Natural killer cell (primary cell): ENCODE measurements around the gene HDGFL3. TPM values are rescaled to one million over a fixed set of nuclear protein-coding genes. Genes with fewer than 3 reads are reported as not detected.
A peak's percentile ranks its signal among the peaks of the same experiment; 100 is the strongest.

Experiments used
- ATAC-seq, 3 donors: fragments of 150-1000 bp in 2 of 3; fragments of 200-7000 bp in 1 of 3; cut with Tn5 transposase; 1 replicate in 1 of 3; 2 replicates in 2 of 3; pipeline ENCODE4 v1.10.0; 2021; ENCODE audit warnings: mild to moderate bottlenecking in 2 of 3, moderate library complexity in 2 of 3
- DNase-seq, 2 donors: peaks; one replicate each; pipeline versions ENCODE4 v3.0.0 to v3.0.0-alpha.2; 2013 to 2021; ENCODE audit warnings: mixed read lengths in 1 of 2
- H3K27ac ChIP-seq: one replicate; pipeline ENCODE4 v1.5.1; 2013; ENCODE audit warnings: mild to moderate bottlenecking, low read length
- H3K27me3 ChIP-seq: one replicate; pipeline ENCODE4 v1.6.1; 2013; ENCODE audit warnings: low read length; ENCODE audit not compliant: control insufficient read depth, insufficient read depth
- H3K36me3 ChIP-seq: one replicate; pipeline ENCODE4 v1.6.1; 2013; ENCODE audit warnings: low read length; ENCODE audit not compliant: control insufficient read depth, insufficient read depth
- H3K4me1 ChIP-seq: one replicate; pipeline ENCODE4 v1.6.1; 2013; ENCODE audit warnings: low read length; ENCODE audit not compliant: control insufficient read depth, insufficient read depth
- H3K4me3 ChIP-seq: one replicate; pipeline ENCODE4 v1.5.1; 2013; ENCODE audit warnings: low read length
- H3K9me3 ChIP-seq: one replicate; pipeline ENCODE4 v1.6.1; 2013; ENCODE audit warnings: low read length; ENCODE audit not compliant: control insufficient read depth, insufficient read depth
- H3K27ac Mint-ChIP-seq, 2 donors: one replicate each; pipeline ENCODE4 v1.8.0; 2022; ENCODE audit warnings: mild to moderate bottlenecking in 2 of 2, mixed read lengths in 2 of 2, moderate library complexity in 1 of 2
- H3K27me3 Mint-ChIP-seq, 2 donors: one replicate each; pipeline ENCODE4 v1.8.0; 2022; ENCODE audit warnings: low read depth in 2 of 2, mixed read lengths in 2 of 2
- H3K36me3 Mint-ChIP-seq: one replicate; pipeline ENCODE4 v1.8.0; 2022; ENCODE audit warnings: mixed read lengths
- H3K4me1 Mint-ChIP-seq, 2 donors: one replicate each; pipeline ENCODE4 v1.8.0; 2022; ENCODE audit warnings: mixed read lengths in 2 of 2
- H3K4me3 Mint-ChIP-seq: one replicate; pipeline ENCODE4 v1.8.0; 2022; ENCODE audit warnings: mild to moderate bottlenecking, moderate library complexity, mixed read lengths
- H3K9me3 Mint-ChIP-seq, 2 donors: one replicate each; pipeline ENCODE4 v1.8.0; 2022; ENCODE audit warnings: mixed read lengths in 2 of 2
- WGBS: methylation state at CpG from one replicate; pipeline ENCODE4 v1.1.7; 2013; ENCODE audit warnings: missing lambda C conversion rate; ENCODE audit not compliant: insufficient coverage; 5-methylcytosine and 5-hydroxymethylcytosine counted together
- intact Hi-C: fragments of 100-400 bp; cut with micrococcal nuclease; formaldehyde crosslinking; loops from one replicate; pipeline ENCODE4 v1.14.2; 2022
- total RNA-seq, 4 donors: library from RNA; stranded (reverse); fragments of 120-200 nt in 1 of 4; gene quantifications; one replicate each; pipeline versions ENCODE4 v1.2.3 to v1.2.4, GENCODE V29; 2013 to 2022
- TF ChIP-seq, protein P1 (sequence below): fragments of 200-600 bp; IDR thresholded peaks from one replicate; pipeline ENCODE4 v1.8.0; 2022; ENCODE audit warnings: antibody characterized with exemption

Gene HDGFL3
- total RNA-seq, 3 donors from 2014 or later (not counting 1 experiment from before 2014, with no cell fraction given), result 13.0 to 25.3 (median 21.4) TPM

DNA sequence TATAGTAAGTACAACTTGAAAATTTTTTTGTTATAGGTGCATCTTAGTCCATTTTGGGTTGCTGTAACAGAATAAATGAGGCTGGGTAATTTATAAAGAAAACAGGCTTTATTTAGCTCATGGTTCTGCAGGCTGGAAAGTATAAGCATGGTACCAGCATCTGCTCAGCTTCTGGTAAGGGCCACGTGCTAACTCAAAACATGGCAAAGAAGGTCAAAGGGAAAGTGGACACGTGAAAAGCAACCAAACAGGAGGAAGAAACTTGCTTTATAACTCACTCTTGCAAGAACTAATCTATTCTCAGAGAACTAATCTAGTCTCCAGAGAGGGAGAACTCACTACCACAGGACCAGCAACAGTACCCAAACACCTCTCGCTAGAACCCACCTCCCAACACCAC, 9.1 kb downstream of the HDGFL3 start:
- Histone ChIP-seq H3K27me3 (no peaks in the 10 kb centered on the region), H3K36me3 (no peaks in the 10 kb centered on the region), H3K27ac (no peak overlapping the region), H3K4me3 (no peak overlapping the region), H3K9me3 (no peaks in the 10 kb centered on the region), H3K4me1 (peaks cover 14% of the 10 kb centered on the region)
- no peaks in the 10 kb centered on the region for H3K9me3 Mint-ChIP-seq
- DNase-seq (no peak), ATAC-seq (no peak)
- peaks cover 14 to 32% of the 10 kb centered on the region in 2 donors for H3K4me1 Mint-ChIP-seq
- H3K36me3 Mint-ChIP-seq, result no peaks in the 10 kb centered on the region
- intact Hi-C loops, result no loop called here
- no peaks in the 10 kb centered on the region for H3K27me3 Mint-ChIP-seq
- 63% methylated on average over 2 of the region's 3 CpGs for WGBS
- TF ChIP-seq, protein P1, sequence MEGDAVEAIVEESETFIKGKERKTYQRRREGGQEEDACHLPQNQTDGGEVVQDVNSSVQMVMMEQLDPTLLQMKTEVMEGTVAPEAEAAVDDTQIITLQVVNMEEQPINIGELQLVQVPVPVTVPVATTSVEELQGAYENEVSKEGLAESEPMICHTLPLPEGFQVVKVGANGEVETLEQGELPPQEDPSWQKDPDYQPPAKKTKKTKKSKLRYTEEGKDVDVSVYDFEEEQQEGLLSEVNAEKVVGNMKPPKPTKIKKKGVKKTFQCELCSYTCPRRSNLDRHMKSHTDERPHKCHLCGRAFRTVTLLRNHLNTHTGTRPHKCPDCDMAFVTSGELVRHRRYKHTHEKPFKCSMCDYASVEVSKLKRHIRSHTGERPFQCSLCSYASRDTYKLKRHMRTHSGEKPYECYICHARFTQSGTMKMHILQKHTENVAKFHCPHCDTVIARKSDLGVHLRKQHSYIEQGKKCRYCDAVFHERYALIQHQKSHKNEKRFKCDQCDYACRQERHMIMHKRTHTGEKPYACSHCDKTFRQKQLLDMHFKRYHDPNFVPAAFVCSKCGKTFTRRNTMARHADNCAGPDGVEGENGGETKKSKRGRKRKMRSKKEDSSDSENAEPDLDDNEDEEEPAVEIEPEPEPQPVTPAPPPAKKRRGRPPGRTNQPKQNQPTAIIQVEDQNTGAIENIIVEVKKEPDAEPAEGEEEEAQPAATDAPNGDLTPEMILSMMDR, result no peak
- H3K4me3 Mint-ChIP-seq, result no peak overlapping the region
- peak overlapping the region; percentile 31 to 75 for H3K27ac Mint-ChIP-seq

DNA sequence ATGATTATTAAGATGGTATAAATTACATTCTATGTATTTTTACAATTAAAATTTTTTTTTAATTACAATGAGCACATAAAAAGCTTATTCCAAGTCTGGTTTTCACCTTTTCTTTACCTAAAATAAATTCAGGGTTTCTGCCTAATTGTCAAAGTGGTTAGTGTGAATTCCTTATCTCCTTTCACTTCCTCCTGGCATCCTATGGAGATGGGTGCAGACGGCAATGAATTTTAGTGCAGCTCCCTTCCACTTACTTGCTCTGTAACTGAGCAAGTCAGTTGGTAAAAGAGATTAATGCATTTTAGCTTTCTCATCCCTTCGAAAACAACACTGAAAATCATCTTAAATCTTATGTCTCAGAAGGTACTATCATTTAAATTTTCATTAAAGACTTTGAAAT, 13.1 kb downstream of the HDGFL3 start:
- H3K4me3 Mint-ChIP-seq, result no peak overlapping the region

DNA sequence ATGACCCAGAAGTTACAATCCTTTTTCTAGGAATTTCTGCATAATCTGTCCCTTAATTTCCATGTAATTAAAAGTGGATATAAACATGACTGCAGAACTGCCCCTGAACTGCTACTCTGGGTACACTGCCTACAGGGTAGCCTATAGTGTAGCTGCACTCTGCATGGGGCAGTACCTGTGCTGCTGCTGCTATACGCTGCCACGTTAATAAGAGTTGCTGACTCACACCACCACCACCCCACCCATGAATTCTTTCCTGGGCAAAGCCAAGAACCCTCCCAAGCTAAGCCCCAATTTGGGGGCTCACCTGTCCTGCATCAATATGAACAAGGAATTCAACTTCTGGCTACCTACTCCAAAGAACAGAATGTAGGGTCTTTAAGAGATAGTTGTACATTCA, 13.9 kb downstream of the HDGFL3 start:
- Mint-ChIP-seq H3K27ac (no peak overlapping the region), H3K4me1 (peaks cover 6 to 11% of the 10 kb centered on the region in 2 donors), H3K27me3 (no peaks in the 10 kb centered on the region), H3K4me3 (no peak overlapping the region), H3K36me3 (no peaks in the 10 kb centered on the region), H3K9me3 (no peaks in the 10 kb centered on the region)
- ATAC-seq (no peak), DNase-seq (no peak)
- WGBS, result 95% methylated on average over 2 of the region's 2 CpGs
- TF ChIP-seq, protein P1, result no peak
- Histone ChIP-seq H3K9me3 (no peaks in the 10 kb centered on the region), H3K36me3 (no peaks in the 10 kb centered on the region), H3K4me1 (peaks cover 4% of the 10 kb centered on the region), H3K27me3 (no peaks in the 10 kb centered on the region), H3K27ac (no peak overlapping the region), H3K4me3 (no peak overlapping the region)
- intact Hi-C loops, result no loop called here

More for the DNA sequence above, 13.1 kb downstream of the HDGFL3 start:
- Histone ChIP-seq H3K9me3 (no peaks in the 10 kb centered on the region), H3K4me1 (peaks cover 8% of the 10 kb centered on the region), H3K36me3 (no peaks in the 10 kb centered on the region), H3K27me3 (no peaks in the 10 kb centered on the region), H3K27ac (no peak overlapping the region), H3K4me3 (no peak overlapping the region)
- TF ChIP-seq, protein P1, result no peak
- no peak overlapping the region for H3K27ac Mint-ChIP-seq
- WGBS, result 80% methylated on average over 1 of the region's 2 CpGs
- ATAC-seq, result no peak
- no peaks in the 10 kb centered on the region for H3K9me3 Mint-ChIP-seq
- no peaks in the 10 kb centered on the region for H3K36me3 Mint-ChIP-seq
- no peak for DNase-seq
- H3K4me1 Mint-ChIP-seq, result peaks cover 13 to 19% of the 10 kb centered on the region in 2 donors
- H3K27me3 Mint-ChIP-seq, result no peaks in the 10 kb centered on the region
- intact Hi-C loops, result no loop called here

DNA sequence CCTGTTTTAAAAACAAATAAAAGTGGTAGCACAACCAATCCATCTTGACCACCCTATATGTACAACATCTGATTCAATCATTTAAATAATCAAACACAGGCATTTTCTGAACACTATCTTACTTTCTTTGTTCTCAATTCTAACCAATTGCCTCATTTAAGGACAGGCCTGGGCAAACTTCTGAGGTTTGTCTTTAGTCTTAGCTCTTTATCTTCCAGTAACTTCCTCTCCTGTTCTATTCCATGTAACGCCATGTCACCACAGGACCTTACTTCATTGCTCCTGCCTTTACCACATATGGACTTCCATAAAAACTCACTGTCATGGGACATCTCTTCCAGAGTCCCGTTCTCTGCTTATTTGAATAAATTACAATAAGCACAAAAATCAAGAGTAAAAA, 14.9 kb downstream of the HDGFL3 start:
- no peaks in the 10 kb centered on the region for H3K27me3 ChIP-seq
- intact Hi-C loops, result no loop called here
- ATAC-seq, result no peak

More for the DNA sequence above, 14.9 kb downstream of the HDGFL3 start:
- no peak overlapping the region for H3K4me3 Mint-ChIP-seq
- Histone ChIP-seq H3K4me1 (no peaks in the 10 kb centered on the region), H3K36me3 (no peaks in the 10 kb centered on the region), H3K27ac (no peak overlapping the region), H3K9me3 (no peaks in the 10 kb centered on the region), H3K4me3 (no peak overlapping the region)
- H3K36me3 Mint-ChIP-seq, result no peaks in the 10 kb centered on the region
- H3K9me3 Mint-ChIP-seq, result no peaks in the 10 kb centered on the region
- H3K4me1 Mint-ChIP-seq, result peaks cover 0 to 4% of the 10 kb centered on the region in 2 donors
- H3K27ac Mint-ChIP-seq, result no peak overlapping the region
- TF ChIP-seq, protein P1, result no peak
- DNase-seq, result no peak
- WGBS, result 87% methylated on average over 2 of the region's 2 CpGs
- no peaks in the 10 kb centered on the region for H3K27me3 Mint-ChIP-seq
